ENCODE data around the gene CFAP74. TPM values are rescaled to one million over a fixed set of nuclear protein-coding genes. Genes with fewer than 3 reads are reported as not detected.

The CFAP74 gene
- total and polyA plus RNA-seq, 2 of the 4 experiments (the other 2 are of a cell fraction) = not detected

DNA sequence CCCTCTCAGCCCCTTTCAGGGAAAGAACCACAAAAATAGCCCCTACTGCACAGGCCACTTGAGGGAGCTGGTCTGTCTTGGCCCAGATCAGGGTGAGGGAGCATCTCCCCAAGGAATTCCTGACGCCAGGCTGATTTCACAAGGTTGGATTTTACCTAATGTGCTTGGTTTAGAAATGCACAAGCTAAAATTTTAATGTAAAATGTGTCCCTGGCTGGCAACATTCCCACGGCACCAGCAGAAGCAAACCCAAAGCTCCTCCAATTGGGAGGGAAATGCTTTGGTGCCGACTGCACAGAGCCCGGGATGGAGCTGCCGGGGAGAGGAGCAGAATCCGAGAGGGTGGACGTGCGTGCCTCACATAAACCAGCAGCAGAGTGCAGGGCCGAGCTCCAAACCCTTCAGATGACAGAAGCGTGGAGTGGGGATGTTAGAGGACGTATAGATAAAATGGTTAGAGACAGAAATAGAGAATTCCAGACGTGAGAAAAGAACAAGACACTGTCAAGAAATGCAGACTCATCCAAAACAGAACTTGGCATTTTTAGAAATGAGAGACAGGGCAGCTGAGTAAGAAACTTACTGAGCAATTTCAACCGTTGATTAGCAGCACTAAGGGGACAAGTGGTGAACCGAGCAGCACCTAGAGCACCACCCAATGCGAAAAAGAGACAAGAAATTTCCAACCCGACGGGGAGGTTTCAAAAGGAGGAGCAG, 42.9 kb downstream of the CFAP74 start (continued):
- no peak for TF ChIP-seq CEBPB (IDR thresholded peaks at IDR 0.05; ENCODE audit: low read depth, low read length)

DNA sequence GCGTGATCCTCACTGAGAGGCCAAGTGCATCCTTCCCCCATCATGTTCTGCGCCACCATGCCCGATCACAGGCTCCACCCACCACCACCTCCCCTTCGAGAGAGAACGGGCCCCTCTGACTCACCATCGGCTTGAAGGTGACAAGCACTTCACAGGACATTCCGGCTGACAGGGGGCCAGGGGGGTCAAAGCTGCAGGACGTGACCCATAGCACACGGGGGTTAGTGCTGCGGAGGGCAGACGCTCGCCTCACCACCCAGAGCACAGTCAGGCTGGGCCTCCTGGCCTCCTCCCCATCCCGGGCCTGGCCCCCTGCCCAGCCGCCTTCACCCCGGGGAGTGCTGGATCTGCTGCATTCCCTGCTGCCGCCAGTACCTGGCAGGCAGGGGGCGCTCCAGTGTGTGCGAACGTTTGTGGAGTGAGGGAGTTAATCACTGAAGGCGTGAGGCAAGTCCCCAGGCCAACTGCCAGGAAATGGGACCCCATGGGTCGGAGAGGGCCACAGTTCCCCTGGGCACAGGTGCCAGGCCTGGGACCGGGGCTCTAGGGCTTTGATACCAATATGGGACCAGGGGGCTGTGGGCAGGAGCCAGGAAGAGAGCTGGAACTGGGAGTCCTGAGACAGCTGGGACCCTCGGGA, 43.6 kb downstream of the CFAP74 start:
- intact Hi-C loops (cut with micrococcal nuclease) (loop anchor here (5.0 kb wide), 1 partner anchor 87 kb away; no protein-coding TSS in a partner anchor), dilution Hi-C loops (cut with HindIII; ENCODE audit: low sequenced_read_pairs, unreplicated experiment) (no loop called here), in situ Hi-C loops (cut with MboI; ENCODE audit: low sequenced_read_pairs) (loop anchor here (10.0 to 25.0 kb wide), 3 partner anchors 85 to 402 kb away; no protein-coding TSS in a partner anchor)
- ChIA-PET POLR2A (ENCODE audit: unreplicated experiment) (interaction anchor here (0.6 kb wide), 1 partner anchor 48 kb away, joined by 3 read pairs; no protein-coding TSS in a partner anchor), CTCF (interaction anchor here (0.6 to 1.2 kb wide), 2 partner anchors 74 to 85 kb away, joined by 4 to 6 read pairs; no protein-coding TSS in a partner anchor)
- H3K9ac ChIP-seq (ENCODE audit: low read depth, low read length) = no peak overlapping the region
- no peak overlapping the region for H3K18ac ChIP-seq (ENCODE audit: low read depth, low read length)
- ATAC-seq (ENCODE audit: low read depth) (peak; percentile 95), DNase-seq (peak; percentile 51)
- H2BK120ac ChIP-seq (ENCODE audit: low read depth, low read length) = no peak overlapping the region
- H3K9me3 ChIP-seq (ENCODE audit: control insufficient read depth, insufficient read depth, low read length) = no peaks in the 10 kb centered on the region
- H3K4me2 ChIP-seq (ENCODE audit: low read depth, low read length) = peak overlapping the region; percentile 25; the same call in 1 of the 2 replicates
- H3K56ac ChIP-seq (ENCODE audit: extremely low read depth, insufficient read depth, low read length) = no peak overlapping the region; the same call in 1 of the 2 replicates
- no peaks in the 10 kb centered on the region for H3K36me3 ChIP-seq (ENCODE audit: control insufficient read depth, insufficient read depth, low read length)
- peak overlapping the region; percentile 51 for H2AK9ac ChIP-seq (replicated peaks; ENCODE audit: low read depth, low read length, poor library complexity)
- no peak overlapping the region for H3K4me3 ChIP-seq (ENCODE audit: insufficient read depth, low read depth, low read length)
- WGBS, 2 experiments (ENCODE audit: extremely low coverage in 2 of 2, insufficient read length in 1 of 2) = 9% methylated on average over 10 of the region's 23 CpGs; no CpG with 5 or more reads in 1 of the 2 experiments
- no peaks in the 10 kb centered on the region for H3K79me1 ChIP-seq (ENCODE audit: low read depth in 1 of 2, low read length in 2 of 2)
- no peaks in the 10 kb centered on the region for H3K9me1 ChIP-seq (ENCODE audit: insufficient read depth, low read length)
- H2BK5ac ChIP-seq (ENCODE audit: low read depth, low read length, poor library complexity, severe bottlenecking) = no peak overlapping the region
- no peak overlapping the region for H3K14ac ChIP-seq (replicated peaks; ENCODE audit: low read depth, low read length)
- no peak overlapping the region for H3K23ac ChIP-seq (ENCODE audit: low read depth, low read length)
- no peak overlapping the region for H4K5ac ChIP-seq (ENCODE audit: low read depth, low read length)
- peak overlapping the region; percentile 59 for H2AFZ ChIP-seq (replicated peaks; ENCODE audit: low read length, poor library complexity)
- H2BK20ac ChIP-seq (ENCODE audit: low read depth, low read length) = no peak overlapping the region
- H3K27me3 ChIP-seq (ENCODE audit: control insufficient read depth, insufficient read depth, low read length) = peaks cover 35% of the 10 kb centered on the region
- H4K8ac ChIP-seq (ENCODE audit: low read depth in 2 of 2, low read length in 2 of 2) = no peak overlapping the region
- BruUV-seq (replicated peaks) = no TSS peak
- no peak overlapping the region for H2BK15ac ChIP-seq (ENCODE audit: low read depth, low read length)
- H4K91ac ChIP-seq (ENCODE audit: insufficient read depth, low read depth, low read length) = no peak overlapping the region
- no peak overlapping the region for H3K27ac ChIP-seq (ENCODE audit: insufficient read depth, low read length)
- no peaks in the 10 kb centered on the region for H4K20me1 ChIP-seq (ENCODE audit: insufficient read depth, low read length)
- H3K4ac ChIP-seq (ENCODE audit: low read depth, low read length) = no peak overlapping the region
- peaks cover 2% of the 10 kb centered on the region; the same call in 1 of the 2 replicates for H3K4me1 ChIP-seq (ENCODE audit: control insufficient read depth, insufficient read depth, low read length)
- H2AK5ac ChIP-seq (ENCODE audit: low read depth, low read length) = no peak overlapping the region
- TF ChIP-seq RFX5 (IDR thresholded peaks at IDR 0.05; ENCODE audit: low read depth, low read length) (no peak), RAD21 (IDR thresholded peaks at IDR 0.05; ENCODE audit: low read length) (peak; percentile 62), CEBPB (IDR thresholded peaks at IDR 0.05; ENCODE audit: low read depth, low read length) (no peak), SMC3 (IDR thresholded peaks at IDR 0.05; ENCODE audit: low read depth, low read length) (peak; percentile 50), POLR2A (IDR thresholded peaks at IDR 0.05; ENCODE audit: low read depth, low read length) (no peak), CHD1 (IDR thresholded peaks at IDR 0.05; ENCODE audit: low read depth, low read length) (no peak), FOS (IDR thresholded peaks at IDR 0.05; ENCODE audit: low read depth, low read length) (no peak), MXI1 (IDR thresholded peaks at IDR 0.05; ENCODE audit: borderline replicate concordance, low read depth, low read length) (no peak), RCOR1 (IDR thresholded peaks at IDR 0.05; ENCODE audit: insufficient replicate concordance, low read length) (no peak), MAFK (IDR thresholded peaks at IDR 0.05; ENCODE audit: low read depth, low read length) (no peak), BHLHE40 (IDR thresholded peaks at IDR 0.05; ENCODE audit: low read depth, low read length) (no peak)
- TF ChIP-seq, protein P1, sequence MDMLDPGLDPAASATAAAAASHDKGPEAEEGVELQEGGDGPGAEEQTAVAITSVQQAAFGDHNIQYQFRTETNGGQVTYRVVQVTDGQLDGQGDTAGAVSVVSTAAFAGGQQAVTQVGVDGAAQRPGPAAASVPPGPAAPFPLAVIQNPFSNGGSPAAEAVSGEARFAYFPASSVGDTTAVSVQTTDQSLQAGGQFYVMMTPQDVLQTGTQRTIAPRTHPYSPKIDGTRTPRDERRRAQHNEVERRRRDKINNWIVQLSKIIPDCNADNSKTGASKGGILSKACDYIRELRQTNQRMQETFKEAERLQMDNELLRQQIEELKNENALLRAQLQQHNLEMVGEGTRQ (IDR thresholded peaks at IDR 0.05; ENCODE audit: low read depth, low read length) = no peak
- TF ChIP-seq, protein P2, sequence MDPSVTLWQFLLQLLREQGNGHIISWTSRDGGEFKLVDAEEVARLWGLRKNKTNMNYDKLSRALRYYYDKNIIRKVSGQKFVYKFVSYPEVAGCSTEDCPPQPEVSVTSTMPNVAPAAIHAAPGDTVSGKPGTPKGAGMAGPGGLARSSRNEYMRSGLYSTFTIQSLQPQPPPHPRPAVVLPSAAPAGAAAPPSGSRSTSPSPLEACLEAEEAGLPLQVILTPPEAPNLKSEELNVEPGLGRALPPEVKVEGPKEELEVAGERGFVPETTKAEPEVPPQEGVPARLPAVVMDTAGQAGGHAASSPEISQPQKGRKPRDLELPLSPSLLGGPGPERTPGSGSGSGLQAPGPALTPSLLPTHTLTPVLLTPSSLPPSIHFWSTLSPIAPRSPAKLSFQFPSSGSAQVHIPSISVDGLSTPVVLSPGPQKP (IDR thresholded peaks at IDR 0.05; ENCODE audit: borderline replicate concordance, low read depth, low read length) = no peak
